ENCODE measurements around the gene MROH7. TPM values are rescaled to one million over a fixed set of nuclear protein-coding genes. Genes with fewer than 3 reads are reported as not detected.

MROH7 gene
- total RNA-seq, 2 experiments from 2014 or later = not detected

- H3K4me1 Mint-ChIP-seq (ENCODE audit: low read depth) = peaks cover 5% of the 10 kb centered on the region
Observed at GRCh38 chr1:54710841-54711240, 69.3 kb downstream of the MROH7 start.

GRCh38 chr1:54711536-54711935 is 70.0 kb downstream of the MROH7 start:
- H3K27ac Mint-ChIP-seq = no peak overlapping the region
- DNase-seq (no peak), ATAC-seq (no peak)
- ChIA-PET CTCF (no interaction called here), POLR2A (no interaction called here)
- peaks cover 10% of the 10 kb centered on the region for H3K4me1 Mint-ChIP-seq (ENCODE audit: low read depth)
- no peaks in the 10 kb centered on the region for H3K9me3 Mint-ChIP-seq (ENCODE audit: insufficient read depth)
- H3K27me3 Mint-ChIP-seq (ENCODE audit: low read depth) = peaks cover 6% of the 10 kb centered on the region
- no peak overlapping the region for H3K4me3 Mint-ChIP-seq
- H3K36me3 Mint-ChIP-seq (ENCODE audit: low read depth) = no peaks in the 10 kb centered on the region

More at GRCh38 chr1:54710841-54711240, 69.3 kb downstream of the MROH7 start:
- CTCF ChIA-PET = no interaction called here
- Mint-ChIP-seq H3K9me3 (ENCODE audit: insufficient read depth) (no peaks in the 10 kb centered on the region), H3K27ac (no peak overlapping the region), H3K4me3 (no peak overlapping the region), H3K27me3 (ENCODE audit: low read depth) (peaks cover 6% of the 10 kb centered on the region), H3K36me3 (ENCODE audit: low read depth) (no peaks in the 10 kb centered on the region)
- DNase-seq = no peak
- no peak for ATAC-seq
- POLR2A ChIA-PET = no interaction called here

- CTCF ChIA-PET = interaction anchor here (1.5 to 4.0 kb wide), 2 partner anchors 77 to 86 kb away, joined by 3 to 29 read pairs; partner anchors contain the start of gene TTC22
- no peaks in the 10 kb centered on the region for H3K9me3 Mint-ChIP-seq (ENCODE audit: insufficient read depth)
- ATAC-seq (no peak), DNase-seq (no peak)
- POLR2A ChIA-PET = interaction anchor here (0.9 to 2.1 kb wide), 3 partner anchors 11 to 87 kb away, joined by 3 to 6 read pairs (median 6); no protein-coding TSS in a partner anchor
- H3K27me3 Mint-ChIP-seq (ENCODE audit: low read depth) = no peaks in the 10 kb centered on the region
- peak overlapping the region; percentile 74 for H3K27ac Mint-ChIP-seq
- peaks cover 13% of the 10 kb centered on the region for H3K36me3 Mint-ChIP-seq (ENCODE audit: low read depth)
- peaks cover 26% of the 10 kb centered on the region for H3K4me1 Mint-ChIP-seq (ENCODE audit: low read depth)
- peak overlapping the region; percentile 88 for H3K4me3 Mint-ChIP-seq
Observed at GRCh38 chr1:54714881-54715492, 73.4 kb downstream of the MROH7 start.

GRCh38 chr1:54715493-54716298 is 74.1 kb downstream of the MROH7 start, which contains the start of gene TTC4:
TTC4 (plus strand) TSS chr1:54715861; CDS start chr1:54715909, 48 bp downstream.
- H3K27ac Mint-ChIP-seq = peak within 1 kb of the TSS; percentile 74
- peaks cover 16% of the 10 kb centered on the region for H3K36me3 Mint-ChIP-seq (ENCODE audit: low read depth)

GRCh38 chr1:54716299-54717047 is 74.9 kb downstream of the MROH7 start:
- H3K4me3 Mint-ChIP-seq = peak overlapping the region; percentile 88
- H3K36me3 Mint-ChIP-seq (ENCODE audit: low read depth) = peaks cover 19% of the 10 kb centered on the region
- ChIA-PET POLR2A (interaction anchor here (1.5 to 2.1 kb wide), 2 partner anchors 9 to 84 kb away, joined by 6 read pairs; no protein-coding TSS in a partner anchor), CTCF (interaction anchor here (0.7 to 4.0 kb wide), 4 partner anchors 23 to 837 kb away, joined by 3 to 29 read pairs (median 3); partner anchors contain the start of gene TTC22)
- H3K9me3 Mint-ChIP-seq (ENCODE audit: insufficient read depth) = no peaks in the 10 kb centered on the region
- no peak for ATAC-seq
- no peak for DNase-seq
- no peaks in the 10 kb centered on the region for H3K27me3 Mint-ChIP-seq (ENCODE audit: low read depth)
- peak overlapping the region; percentile 74 for H3K27ac Mint-ChIP-seq
- peaks cover 26% of the 10 kb centered on the region for H3K4me1 Mint-ChIP-seq (ENCODE audit: low read depth)

More at GRCh38 chr1:54715493-54716298, 74.1 kb downstream of the MROH7 start, which contains the start of gene TTC4:
- Mint-ChIP-seq H3K4me1 (ENCODE audit: low read depth) (peaks cover 26% of the 10 kb centered on the region), H3K9me3 (ENCODE audit: insufficient read depth) (no peaks in the 10 kb centered on the region), H3K4me3 (peak within 1 kb of the TSS; percentile 88), H3K27me3 (ENCODE audit: low read depth) (no peaks in the 10 kb centered on the region)
- DNase-seq = peak; percentile 85
- ChIA-PET POLR2A (interaction anchor here (0.9 to 2.1 kb wide), 3 partner anchors 10 to 86 kb away, joined by 3 to 6 read pairs (median 6); no protein-coding TSS in a partner anchor), CTCF (interaction anchor here (0.7 to 4.0 kb wide), 5 partner anchors 24 to 837 kb away, joined by 3 to 29 read pairs (median 3); partner anchors contain the start of gene TTC22)
- peak; percentile 99 for ATAC-seq

- Mint-ChIP-seq H3K27ac (no peak overlapping the region), H3K9me3 (ENCODE audit: insufficient read depth) (no peaks in the 10 kb centered on the region), H3K36me3 (ENCODE audit: low read depth) (peaks cover 66% of the 10 kb centered on the region), H3K4me3 (no peak overlapping the region), H3K27me3 (ENCODE audit: low read depth) (no peaks in the 10 kb centered on the region), H3K4me1 (ENCODE audit: low read depth) (peaks cover 15% of the 10 kb centered on the region)
- ATAC-seq (no peak), DNase-seq (no peak)
- POLR2A ChIA-PET = no interaction called here
- CTCF ChIA-PET = interaction anchor here (1.5 kb wide), 1 partner anchor 80 kb away, joined by 5 read pairs; the partner anchor contains the start of gene TTC22
Observed at GRCh38 chr1:54721719-54722118, 80.1 kb downstream of the MROH7 start.

- Mint-ChIP-seq H3K27ac (no peak overlapping the region), H3K4me1 (ENCODE audit: low read depth) (peaks cover 3% of the 10 kb centered on the region), H3K27me3 (ENCODE audit: low read depth) (no peaks in the 10 kb centered on the region), H3K36me3 (ENCODE audit: low read depth) (peaks cover 68% of the 10 kb centered on the region), H3K4me3 (no peak overlapping the region), H3K9me3 (ENCODE audit: insufficient read depth) (no peaks in the 10 kb centered on the region)
- ATAC-seq (no peak), DNase-seq (no peak)
- CTCF ChIA-PET = interaction anchor here (0.7 to 1.4 kb wide), 2 partner anchors 77 to 433 kb away, joined by 3 to 8 read pairs; partner anchors contain the start of gene TTC22
- POLR2A ChIA-PET = no interaction called here
Observed at GRCh38 chr1:54723985-54724384, 82.4 kb downstream of the MROH7 start.

- no peak for ATAC-seq
- H3K27ac Mint-ChIP-seq = no peak overlapping the region
- no peaks in the 10 kb centered on the region for H3K4me1 Mint-ChIP-seq (ENCODE audit: low read depth)
- POLR2A ChIA-PET = interaction anchor here (0.6 to 1.9 kb wide), 2 partner anchors 9 to 734 kb away, joined by 4 to 6 read pairs; partner anchors contain the start of gene TTC4
- H3K36me3 Mint-ChIP-seq (ENCODE audit: low read depth) = peaks cover 67% of the 10 kb centered on the region
- no peaks in the 10 kb centered on the region for H3K9me3 Mint-ChIP-seq (ENCODE audit: insufficient read depth)
- CTCF ChIA-PET = interaction anchor here (1.4 kb wide), 1 partner anchor 76 kb away, joined by 8 read pairs; the partner anchor contains the start of gene TTC22
- H3K4me3 Mint-ChIP-seq = no peak overlapping the region
- no peak for DNase-seq
- no peaks in the 10 kb centered on the region for H3K27me3 Mint-ChIP-seq (ENCODE audit: low read depth)
Observed at GRCh38 chr1:54724771-54725170, 83.2 kb downstream of the MROH7 start.

GRCh38 chr1:54728027-54728426 is 86.4 kb downstream of the MROH7 start:
- CTCF ChIA-PET = no interaction called here
- no peak overlapping the region for H3K4me3 Mint-ChIP-seq
- POLR2A ChIA-PET = no interaction called here
- H3K4me1 Mint-ChIP-seq (ENCODE audit: low read depth) = no peaks in the 10 kb centered on the region
- no peaks in the 10 kb centered on the region for H3K27me3 Mint-ChIP-seq (ENCODE audit: low read depth)
- no peak overlapping the region for H3K27ac Mint-ChIP-seq
- no peaks in the 10 kb centered on the region for H3K9me3 Mint-ChIP-seq (ENCODE audit: insufficient read depth)
- DNase-seq = no peak
- no peak for ATAC-seq
- peaks cover 62% of the 10 kb centered on the region for H3K36me3 Mint-ChIP-seq (ENCODE audit: low read depth)

- Mint-ChIP-seq H3K36me3 (ENCODE audit: low read depth) (peaks cover 31% of the 10 kb centered on the region), H3K27ac (no peak overlapping the region), H3K27me3 (ENCODE audit: low read depth) (no peaks in the 10 kb centered on the region), H3K4me3 (no peak overlapping the region), H3K4me1 (ENCODE audit: low read depth) (no peaks in the 10 kb centered on the region), H3K9me3 (ENCODE audit: insufficient read depth) (no peaks in the 10 kb centered on the region)
- DNase-seq (no peak), ATAC-seq (no peak)
- POLR2A ChIA-PET = no interaction called here
- CTCF ChIA-PET = no interaction called here
Observed at GRCh38 chr1:54736685-54737084, 95.1 kb downstream of the MROH7 start.

GRCh38 chr1:54738244-54738643 is 96.7 kb downstream of the MROH7 start:
- no peaks in the 10 kb centered on the region for H3K27me3 Mint-ChIP-seq (ENCODE audit: low read depth)
- no peak overlapping the region for H3K27ac Mint-ChIP-seq
- H3K4me3 Mint-ChIP-seq = no peak overlapping the region
- DNase-seq (no peak), ATAC-seq (no peak)
- no peaks in the 10 kb centered on the region for H3K9me3 Mint-ChIP-seq (ENCODE audit: insufficient read depth)
- no peaks in the 10 kb centered on the region for H3K4me1 Mint-ChIP-seq (ENCODE audit: low read depth)
- ChIA-PET POLR2A (no interaction called here), CTCF (no interaction called here)
- peaks cover 36% of the 10 kb centered on the region for H3K36me3 Mint-ChIP-seq (ENCODE audit: low read depth)
